Endodermal cell (in vitro differentiated cells): Measurements from ENCODE around the gene GPR137B. TPM values are rescaled to one million over a fixed set of nuclear protein-coding genes. Genes with fewer than 3 reads are reported as not detected.

Experiments
- DNase-seq: peaks from one replicate; pipeline ENCODE4 v3.0.0-alpha.2; 2017
- H3K27ac ChIP-seq: 2 replicates; pipeline ENCODE4 v1.5.1; 2013; ENCODE audit warnings: mild to moderate bottlenecking, low read depth, low read length, moderate library complexity
- H3K27me3 ChIP-seq: 2 replicates; pipeline ENCODE4 v1.6.1; 2013; ENCODE audit warnings: mild to moderate bottlenecking, low read length, moderate library complexity; ENCODE audit not compliant: insufficient read depth, control insufficient read depth, poor library complexity, severe bottlenecking
- H3K36me3 ChIP-seq: 2 replicates; pipeline ENCODE4 v1.7.0; 2013; ENCODE audit warnings: mild to moderate bottlenecking, low read length, moderate library complexity; ENCODE audit not compliant: control insufficient read depth, insufficient read depth
- H3K4me1 ChIP-seq: one replicate; pipeline ENCODE4 v1.7.0; 2013; ENCODE audit warnings: low read length; ENCODE audit not compliant: control insufficient read depth, insufficient read depth
- H3K4me3 ChIP-seq: 2 replicates; pipeline ENCODE4 v1.5.1; 2013; ENCODE audit warnings: mild to moderate bottlenecking, low read length, moderate library complexity
- H3K9ac ChIP-seq: 2 replicates; pipeline ENCODE4 v1.6.1; 2013; ENCODE audit warnings: mild to moderate bottlenecking, low read length, moderate library complexity; ENCODE audit not compliant: poor library complexity, severe bottlenecking; ENCODE audit errors: extremely low read depth
- H3K9me3 ChIP-seq: 2 replicates; pipeline ENCODE4 v1.6.1; 2013; ENCODE audit warnings: mild to moderate bottlenecking, low read length, moderate library complexity; ENCODE audit not compliant: control insufficient read depth
- H3K27ac Mint-ChIP-seq: 2 replicates; pipeline ENCODE4 v1.8.0; 2020; ENCODE audit warnings: mixed read lengths
- H3K27me3 Mint-ChIP-seq: 2 replicates; pipeline ENCODE4 v1.8.0; 2021; ENCODE audit warnings: mild to moderate bottlenecking, mixed read lengths; ENCODE audit not compliant: insufficient read depth
- H3K36me3 Mint-ChIP-seq: 2 replicates; pipeline ENCODE4 v1.8.0; 2020; ENCODE audit warnings: low read depth, mixed read lengths
- H3K4me1 Mint-ChIP-seq: 2 replicates; pipeline ENCODE4 v1.8.0; 2020; ENCODE audit warnings: mixed read lengths
- H3K4me3 Mint-ChIP-seq: 2 replicates; pipeline ENCODE4 v1.8.0; 2020; ENCODE audit warnings: mild to moderate bottlenecking, moderate library complexity, mixed read lengths
- H3K9me3 Mint-ChIP-seq: 2 replicates; pipeline ENCODE4 v1.8.0; 2020; ENCODE audit warnings: mild to moderate bottlenecking, mixed read lengths
- CTCF ChIP-seq: fragments of 200-600 bp; sonication (generic); conservative IDR thresholded peaks from 2 replicates; pipeline ENCODE4 v1.5.0; 2021; ENCODE audit warnings: antibody characterized with exemption, mild to moderate bottlenecking
- WGBS, 2 experiments: methylation state at CpG; one replicate each; pipeline versions ENCODE4 v1.1.5 to v1.1.7; 2013; ENCODE audit warnings: missing lambda C conversion rate in 2 of 2, mixed read lengths in 1 of 2; ENCODE audit not compliant: insufficient coverage in 1 of 2, insufficient read length in 1 of 2; 5-methylcytosine and 5-hydroxymethylcytosine counted together
- total RNA-seq, 2 donors: library from RNA; stranded (reverse); fragmentation: NEBNext Ultra II Directional in 1 of 2; extraction: Animal tissue kit (Norgen Biotek cat#: 25700) in 1 of 2; gene quantifications; 2 replicates in 1 of 2; 3 replicates in 1 of 2; pipeline ENCODE4 v1.2.1, GENCODE V29; 2021

The GPR137B gene
- total RNA-seq, 2 donors from 2014 or later = 2.8 to 6.7 TPM

GRCh38 chr1:236120721-236121153, 21.6 kb upstream of the GPR137B start:
- Mint-ChIP-seq H3K36me3 (no peaks in the 10 kb centered on the region), H3K4me1 (peaks cover 13% of the 10 kb centered on the region), H3K4me3 (no peak overlapping the region), H3K9me3 (no peaks in the 10 kb centered on the region), H3K27ac (no peak overlapping the region), H3K27me3 (peaks cover 14% of the 10 kb centered on the region)
- H3K27ac ChIP-seq = no peak overlapping the region
- no peaks in the 10 kb centered on the region for H3K4me1 ChIP-seq
- no peak for DNase-seq
- H3K9me3 ChIP-seq = no peaks in the 10 kb centered on the region
- no peak overlapping the region for H3K9ac ChIP-seq
- no peaks in the 10 kb centered on the region for H3K27me3 ChIP-seq
- no peaks in the 10 kb centered on the region for H3K36me3 ChIP-seq
- 83 to 90% methylated on average over 10 of the region's 10 CpGs for WGBS, 2 experiments
- no peak overlapping the region for H3K4me3 ChIP-seq
- TF ChIP-seq CTCF = no peak

- H3K36me3 ChIP-seq = no peaks in the 10 kb centered on the region
- no peak overlapping the region for H3K27ac ChIP-seq
- no peak overlapping the region for H3K4me3 ChIP-seq
- Mint-ChIP-seq H3K27ac (no peak overlapping the region), H3K4me1 (peaks cover 13% of the 10 kb centered on the region), H3K9me3 (no peaks in the 10 kb centered on the region), H3K27me3 (peaks cover 14% of the 10 kb centered on the region), H3K36me3 (no peaks in the 10 kb centered on the region), H3K4me3 (no peak overlapping the region)
- H3K27me3 ChIP-seq = no peaks in the 10 kb centered on the region
- no peak for TF ChIP-seq CTCF
- H3K9ac ChIP-seq = no peak overlapping the region
- no peaks in the 10 kb centered on the region for H3K4me1 ChIP-seq
- DNase-seq = no peak
- H3K9me3 ChIP-seq = no peaks in the 10 kb centered on the region
- 91 to 93% methylated on average over 6 to 7 of the region's 7 CpGs for WGBS, 2 experiments
Observed at GRCh38 chr1:236122176-236122575, 20.2 kb upstream of the GPR137B start.

- H3K27ac Mint-ChIP-seq = no peak overlapping the region
- Histone ChIP-seq H3K9ac (no peak overlapping the region), H3K9me3 (no peaks in the 10 kb centered on the region), H3K4me3 (no peak overlapping the region), H3K4me1 (no peaks in the 10 kb centered on the region), H3K27ac (no peak overlapping the region), H3K36me3 (no peaks in the 10 kb centered on the region), H3K27me3 (no peaks in the 10 kb centered on the region)
- no peaks in the 10 kb centered on the region for H3K36me3 Mint-ChIP-seq
- WGBS, 2 experiments = 92 to 95% methylated on average over 4 to 6 of the region's 6 CpGs
- no peak for DNase-seq
- peaks cover 14% of the 10 kb centered on the region for H3K27me3 Mint-ChIP-seq
- H3K4me1 Mint-ChIP-seq = peaks cover 7% of the 10 kb centered on the region
- TF ChIP-seq CTCF = no peak
- no peaks in the 10 kb centered on the region for H3K9me3 Mint-ChIP-seq
- no peak overlapping the region for H3K4me3 Mint-ChIP-seq
Observed at GRCh38 chr1:236123563-236123962, 18.8 kb upstream of the GPR137B start.
